K562 (cell line): Measurements from ENCODE around the gene TFE3. TPM values are rescaled to one million over a fixed set of nuclear protein-coding genes. Genes with fewer than 3 reads are reported as not detected.

Source experiments
- CHCHD3 ChIP-seq: fragments of 250-450 bp; sonication (Bioruptor Pico); IDR thresholded peaks from 2 replicates; pipeline ENCODE4 v2.1.2; 2022; ENCODE audit warnings: mild to moderate bottlenecking
- CREB1 ChIP-seq, 2 experiments: sonication (generic) in 1 of 2; formaldehyde crosslinking in 1 of 2; IDR thresholded peaks; 2 replicates each; pipeline versions ENCODE4 v1.6.1 to v1.8.0; 2012 to 2022; ENCODE audit warnings: inconsistent platforms in 1 of 2, mild to moderate bottlenecking in 1 of 2, missing genetic modification reagents in 1 of 2, moderate library complexity in 1 of 2
- JUNB ChIP-seq: fragments of 450-650 bp; formaldehyde crosslinking; conservative IDR thresholded peaks from 2 replicates; pipeline ENCODE4 v1.4.0; 2020; ENCODE audit warnings: mild to moderate bottlenecking
- LARP7 ChIP-seq: fragments of 450-650 bp; IDR thresholded peaks from 2 replicates; pipeline ENCODE4 v1.6.1; 2016
- MAZ ChIP-seq, 2 experiments: fragments of 450-650 bp in 1 of 2; sonication (generic) in 1 of 2; formaldehyde crosslinking; IDR thresholded peaks in 1 of 2; conservative IDR thresholded peaks in 1 of 2; 2 replicates each; pipeline versions ENCODE4 v1.4.0 to v1.5.0; 2020; ENCODE audit warnings: mild to moderate bottlenecking in 1 of 2, missing genetic modification reagents in 1 of 2
- MEF2D ChIP-seq: conservative IDR thresholded peaks from 2 replicates; pipeline ENCODE4 v1.6.1; 2016; ENCODE audit warnings: low read depth, missing genetic modification characterization, missing compliant biosample characterization
- NCOA6 ChIP-seq: fragments of 450-650 bp; IDR thresholded peaks from 2 replicates; pipeline ENCODE4 v1.6.1; 2017; ENCODE audit warnings: mild to moderate bottlenecking
- PHB ChIP-seq: fragments of 250-450 bp; sonication (Bioruptor Pico); IDR thresholded peaks from 2 replicates; pipeline ENCODE4 v1.5.0; 2021
- SFPQ ChIP-seq: fragments of 200-400 bp; formaldehyde crosslinking; IDR thresholded peaks from 2 replicates; pipeline ENCODE4 v1.6.1; 2017; ENCODE audit warnings: mild to moderate bottlenecking, low read depth, low read length, moderate library complexity
- TAL1 ChIP-seq: fragments of 450-650 bp; IDR thresholded peaks from 2 replicates; pipeline ENCODE4 v1.6.1; 2016; ENCODE audit warnings: mild to moderate bottlenecking
- TBP ChIP-seq: optimal IDR thresholded peaks from 2 replicates; pipeline ENCODE3; 2011; ENCODE audit warnings: low read depth, low read length, improper control_type of control experiment
- TCF7L2 ChIP-seq: fragments of 150-350 bp; IDR thresholded peaks from 2 replicates; pipeline ENCODE4 v1.6.1; 2016; ENCODE audit warnings: low read depth, mild to moderate bottlenecking, low read length, moderate library complexity
- TFAM ChIP-seq: fragments of 250-450 bp; sonication (Bioruptor Pico); conservative IDR thresholded peaks from 2 replicates; pipeline ENCODE4 v1.5.0; 2021; ENCODE audit warnings: mild to moderate bottlenecking, moderate library complexity
- YY1 ChIP-seq, 3 experiments: IDR thresholded peaks; 2 replicates each; pipeline ENCODE4 v1.6.1; 2011; ENCODE audit warnings: low read length in 2 of 3, mild to moderate bottlenecking in 2 of 3, moderate library complexity in 2 of 3, borderline replicate concordance in 1 of 3, control low read depth in 1 of 3, low read depth in 1 of 3; ENCODE audit not compliant: insufficient read depth in 3 of 3, insufficient replicate concordance in 2 of 3, control insufficient read depth in 1 of 3, insufficient read length in 1 of 3; ENCODE audit errors: extremely low read depth in 1 of 3
- ZNF217 ChIP-seq: sonication (generic); formaldehyde crosslinking; IDR thresholded peaks from 2 replicates; pipeline ENCODE4 v1.8.0; 2022; ENCODE audit warnings: mild to moderate bottlenecking, missing genetic modification reagents
- ZNF316 ChIP-seq: fragments of 450-650 bp; IDR thresholded peaks from 2 replicates; pipeline ENCODE4 v1.6.1; 2016
- ZNF778 ChIP-seq: fragments of 450-650 bp; formaldehyde crosslinking; IDR thresholded peaks from 2 replicates; pipeline ENCODE4 v1.4.0; 2020; ENCODE audit warnings: mild to moderate bottlenecking, moderate library complexity
- polyA plus RNA-seq, 8 experiments: library from polyadenylated mRNA; depleted of rRNA in 4 of 8; stranded (reverse) in 5 of 8; unstranded in 3 of 8; fragments of >200 nt; fragmentation: Nextera tagmentation in 2 of 8; fragmentation: Illumina TruSeq in 1 of 8; extraction: Ambion mirVana in 2 of 8; extraction: Trizol in 1 of 8; gene quantifications; 2 replicates each; pipeline versions ENCODE4 v1.2.1 to v1.2.3, GENCODE V29; 2011 to 2014; ENCODE audit warnings: inconsistent platforms in 1 of 8, missing spikeins in 1 of 8
- total RNA-seq, 7 experiments: library from RNA; depleted of rRNA in 6 of 7; stranded (reverse); fragments of >200 nt in 6 of 7; fragmentation: Illumina TruSeq in 2 of 7; extraction: Trizol in 2 of 7; gene quantifications; 2 replicates each; pipeline versions ENCODE4 v1.2.1 to v1.2.3, GENCODE V29; 2011 to 2021; ENCODE audit warnings: low replicate concordance in 1 of 7
- TF ChIP-seq, protein P1 (sequence below), 3 experiments: IDR thresholded peaks in 2 of 3; conservative IDR thresholded peaks in 1 of 3; 2 replicates each; pipeline ENCODE4 v1.5.1; 2011 to 2012; ENCODE audit warnings: low read length in 3 of 3, mild to moderate bottlenecking in 3 of 3, control low read depth in 2 of 3, improper control_type of control experiment in 1 of 3, inconsistent platforms in 1 of 3, low read depth in 1 of 3, mixed read lengths in 1 of 3, moderate library complexity in 1 of 3; ENCODE audit not compliant: insufficient read depth in 2 of 3
- TF ChIP-seq, protein P2 (sequence below), 2 experiments: fragments of 450-650 bp in 1 of 2; sonication (generic) in 1 of 2; formaldehyde crosslinking; conservative IDR thresholded peaks; 2 replicates each; pipeline versions ENCODE4 v1.4.0 to v1.8.1; 2020 to 2022; ENCODE audit warnings: mild to moderate bottlenecking in 1 of 2, missing genetic modification reagents in 1 of 2
- TF ChIP-seq, protein P3 (sequence below): fragments of 450-650 bp; IDR thresholded peaks from 2 replicates; pipeline ENCODE4 v1.6.1; 2016; ENCODE audit warnings: antibody characterized with exemption

TFE3 gene
- total and polyA plus RNA-seq, 9 of the 15 experiments (the other 6 are each of a cell fraction or from before 2014, with no cell fraction given), result 1.9 to 20.3 (median 11.9) TPM

DNA sequence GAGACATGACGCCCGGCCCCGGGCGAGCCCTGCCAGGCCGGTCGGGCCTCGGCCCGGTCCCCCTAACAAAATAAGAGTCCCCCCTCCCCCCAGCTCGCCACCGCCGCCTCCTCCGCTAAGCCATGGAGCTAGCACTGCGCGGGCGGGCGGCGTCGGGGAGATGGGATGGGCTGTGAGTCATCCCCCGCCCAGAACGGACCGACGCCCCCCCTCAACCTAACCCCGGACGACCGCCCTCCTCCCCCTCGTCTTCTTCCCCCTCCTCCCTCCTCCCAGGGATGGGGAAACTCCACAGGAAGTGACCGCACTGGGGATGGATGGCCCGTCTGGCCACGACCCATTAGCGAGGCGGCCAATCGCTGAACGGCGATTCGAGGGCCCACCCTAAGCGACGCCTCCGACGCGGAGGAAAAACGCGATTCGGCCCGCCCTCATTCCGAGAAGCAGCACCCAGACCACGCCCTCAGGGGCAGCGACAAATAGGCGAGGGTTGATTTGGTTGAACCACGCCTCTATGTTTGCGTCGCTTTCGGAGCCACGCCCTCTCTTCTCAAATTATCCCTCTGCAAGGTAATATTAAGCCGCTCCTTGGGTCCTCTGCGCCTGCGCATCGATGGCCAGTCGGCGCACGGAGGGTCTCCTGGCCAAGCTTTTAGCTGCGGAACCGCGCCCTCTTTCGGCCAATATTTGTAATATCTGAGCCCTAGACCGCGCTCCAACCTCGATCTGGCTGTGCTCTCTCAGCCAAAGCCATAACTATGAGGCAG is at the start of gene TFE3 (continued):
- TF ChIP-seq PHB (no peak), YY1 (IDR thresholded peaks at IDR 0.05; ENCODE audit: borderline replicate concordance in 1 of 3, control insufficient read depth in 1 of 3, extremely low read depth in 1 of 3, insufficient read depth in 3 of 3, insufficient read length in 1 of 3, insufficient replicate concordance in 2 of 3, low read depth in 1 of 3, low read length in 2 of 3) (no peak), TCF7L2 (no peak), TFAM (no peak), JUNB (CRISPR knock-in tag) (no peak), TAL1 (no peak), ZNF316 (no peak), MAZ (CRISPR knock-in tag; conservative IDR thresholded peaks at IDR 0.05 in 1 of 2, IDR thresholded peaks at IDR 0.05 in 1 of 2) (peak; percentile 18 to 71; a peak in 1 of 4 replicates), SFPQ (no peak), ZNF778 (CRISPR knock-in tag) (no peak), MEF2D (tag) (no peak), NCOA6 (no peak), ZNF217 (no peak), LARP7 (no peak), CHCHD3 (CRISPR knock-in tag) (no peak), CREB1 (IDR thresholded peaks at IDR 0.05) (peak; percentile 86), CREB1 (CRISPR knock-in tag; IDR thresholded peaks at IDR 0.05) (peak; percentile 89), TBP (peak; percentile 62)
- TF ChIP-seq, protein P1, sequence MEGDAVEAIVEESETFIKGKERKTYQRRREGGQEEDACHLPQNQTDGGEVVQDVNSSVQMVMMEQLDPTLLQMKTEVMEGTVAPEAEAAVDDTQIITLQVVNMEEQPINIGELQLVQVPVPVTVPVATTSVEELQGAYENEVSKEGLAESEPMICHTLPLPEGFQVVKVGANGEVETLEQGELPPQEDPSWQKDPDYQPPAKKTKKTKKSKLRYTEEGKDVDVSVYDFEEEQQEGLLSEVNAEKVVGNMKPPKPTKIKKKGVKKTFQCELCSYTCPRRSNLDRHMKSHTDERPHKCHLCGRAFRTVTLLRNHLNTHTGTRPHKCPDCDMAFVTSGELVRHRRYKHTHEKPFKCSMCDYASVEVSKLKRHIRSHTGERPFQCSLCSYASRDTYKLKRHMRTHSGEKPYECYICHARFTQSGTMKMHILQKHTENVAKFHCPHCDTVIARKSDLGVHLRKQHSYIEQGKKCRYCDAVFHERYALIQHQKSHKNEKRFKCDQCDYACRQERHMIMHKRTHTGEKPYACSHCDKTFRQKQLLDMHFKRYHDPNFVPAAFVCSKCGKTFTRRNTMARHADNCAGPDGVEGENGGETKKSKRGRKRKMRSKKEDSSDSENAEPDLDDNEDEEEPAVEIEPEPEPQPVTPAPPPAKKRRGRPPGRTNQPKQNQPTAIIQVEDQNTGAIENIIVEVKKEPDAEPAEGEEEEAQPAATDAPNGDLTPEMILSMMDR (IDR thresholded peaks at IDR 0.05 in 2 of 3, conservative IDR thresholded peaks at IDR 0.05 in 1 of 3; ENCODE audit: insufficient read depth in 2 of 3, low read depth in 1 of 3, low read length in 3 of 3), result peak; percentile 76 to 86 (median 84)
- TF ChIP-seq, protein P2, sequence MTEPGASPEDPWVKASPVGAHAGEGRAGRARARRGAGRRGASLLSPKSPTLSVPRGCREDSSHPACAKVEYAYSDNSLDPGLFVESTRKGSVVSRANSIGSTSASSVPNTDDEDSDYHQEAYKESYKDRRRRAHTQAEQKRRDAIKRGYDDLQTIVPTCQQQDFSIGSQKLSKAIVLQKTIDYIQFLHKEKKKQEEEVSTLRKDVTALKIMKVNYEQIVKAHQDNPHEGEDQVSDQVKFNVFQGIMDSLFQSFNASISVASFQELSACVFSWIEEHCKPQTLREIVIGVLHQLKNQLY (CRISPR knock-in tag; conservative IDR thresholded peaks at IDR 0.05), result no peak
- TF ChIP-seq, protein P3, sequence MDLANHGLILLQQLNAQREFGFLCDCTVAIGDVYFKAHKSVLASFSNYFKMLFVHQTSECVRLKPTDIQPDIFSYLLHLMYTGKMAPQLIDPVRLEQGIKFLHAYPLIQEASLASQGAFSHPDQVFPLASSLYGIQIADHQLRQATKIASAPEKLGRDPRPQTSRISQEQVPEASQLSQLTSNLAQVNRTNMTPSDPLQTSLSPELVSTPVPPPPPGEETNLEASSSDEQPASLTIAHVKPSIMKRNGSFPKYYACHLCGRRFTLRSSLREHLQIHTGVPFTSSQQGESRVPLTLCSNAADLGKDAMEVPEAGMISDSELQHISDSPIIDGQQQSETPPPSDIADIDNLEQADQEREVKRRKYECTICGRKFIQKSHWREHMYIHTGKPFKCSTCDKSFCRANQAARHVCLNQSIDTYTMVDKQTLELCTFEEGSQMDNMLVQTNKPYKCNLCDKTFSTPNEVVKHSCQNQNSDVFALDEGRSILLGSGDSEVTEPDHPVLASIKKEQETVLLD, result peak; percentile 83
